ENCODE results near the gene ZNF385B.

DNA sequence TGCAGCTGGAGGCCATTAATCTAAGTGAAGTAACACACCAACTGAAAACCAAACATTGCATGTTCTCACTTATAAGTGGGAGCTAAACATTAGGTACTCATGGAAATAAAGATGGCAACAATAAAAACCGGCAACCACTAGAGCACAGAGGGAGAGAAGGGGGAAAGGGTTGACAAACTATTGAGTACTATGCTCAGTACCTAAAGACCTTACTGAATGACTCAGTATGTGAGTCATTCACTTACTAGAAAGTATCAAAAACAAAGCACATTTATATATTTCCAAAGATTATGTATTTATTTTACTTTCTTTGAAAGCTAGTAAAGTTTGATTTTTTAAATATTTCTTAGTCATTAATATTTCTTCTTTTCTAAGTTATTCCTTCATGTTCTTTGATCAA is 48.9 kb downstream of the ZNF385B start:
- TF ChIP-seq, protein P1, sequence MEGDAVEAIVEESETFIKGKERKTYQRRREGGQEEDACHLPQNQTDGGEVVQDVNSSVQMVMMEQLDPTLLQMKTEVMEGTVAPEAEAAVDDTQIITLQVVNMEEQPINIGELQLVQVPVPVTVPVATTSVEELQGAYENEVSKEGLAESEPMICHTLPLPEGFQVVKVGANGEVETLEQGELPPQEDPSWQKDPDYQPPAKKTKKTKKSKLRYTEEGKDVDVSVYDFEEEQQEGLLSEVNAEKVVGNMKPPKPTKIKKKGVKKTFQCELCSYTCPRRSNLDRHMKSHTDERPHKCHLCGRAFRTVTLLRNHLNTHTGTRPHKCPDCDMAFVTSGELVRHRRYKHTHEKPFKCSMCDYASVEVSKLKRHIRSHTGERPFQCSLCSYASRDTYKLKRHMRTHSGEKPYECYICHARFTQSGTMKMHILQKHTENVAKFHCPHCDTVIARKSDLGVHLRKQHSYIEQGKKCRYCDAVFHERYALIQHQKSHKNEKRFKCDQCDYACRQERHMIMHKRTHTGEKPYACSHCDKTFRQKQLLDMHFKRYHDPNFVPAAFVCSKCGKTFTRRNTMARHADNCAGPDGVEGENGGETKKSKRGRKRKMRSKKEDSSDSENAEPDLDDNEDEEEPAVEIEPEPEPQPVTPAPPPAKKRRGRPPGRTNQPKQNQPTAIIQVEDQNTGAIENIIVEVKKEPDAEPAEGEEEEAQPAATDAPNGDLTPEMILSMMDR (IDR thresholded peaks at IDR 0.05), result no peak
- TF ChIP-seq POLR2A (IDR thresholded peaks at IDR 0.05), result no peak

Data from uterus (tissue), 2 donors.